ENCODE results near the gene PLSCR2. TPM values are rescaled to one million over a fixed set of nuclear protein-coding genes. Genes with fewer than 3 reads are reported as not detected.

Gene PLSCR2
- total and polyA plus RNA-seq, 7 donors, result not detected

GRCh38 chr3:146496726-146497125, 27.4 kb upstream of the PLSCR2 start:
- ATAC-seq (no peak), DNase-seq (no peak)
- Histone ChIP-seq H3K9me3 (no peaks in the 10 kb centered on the region), H3K27ac (no peak overlapping the region), H3K36me3 (ENCODE audit: insufficient read depth in 1 of 2, low read depth in 1 of 2) (no peaks in the 10 kb centered on the region), H3K4me1 (no peaks in the 10 kb centered on the region), H3K4me3 (no peak overlapping the region), H3K27me3 (ENCODE audit: insufficient read depth in 3 of 3, low read length in 2 of 3) (peaks cover 0 to 2% (median 0%) of the 10 kb centered on the region in 3 donors)
- WGBS, 3 donors, result 0 to 88% (median 51%) methylated on average over 1 of the region's 1 CpG
- no peak for TF ChIP-seq CTCF (IDR thresholded peaks at IDR 0.05)
- intact Hi-C loops (cut with DNase I), result no loop called here

DNA sequence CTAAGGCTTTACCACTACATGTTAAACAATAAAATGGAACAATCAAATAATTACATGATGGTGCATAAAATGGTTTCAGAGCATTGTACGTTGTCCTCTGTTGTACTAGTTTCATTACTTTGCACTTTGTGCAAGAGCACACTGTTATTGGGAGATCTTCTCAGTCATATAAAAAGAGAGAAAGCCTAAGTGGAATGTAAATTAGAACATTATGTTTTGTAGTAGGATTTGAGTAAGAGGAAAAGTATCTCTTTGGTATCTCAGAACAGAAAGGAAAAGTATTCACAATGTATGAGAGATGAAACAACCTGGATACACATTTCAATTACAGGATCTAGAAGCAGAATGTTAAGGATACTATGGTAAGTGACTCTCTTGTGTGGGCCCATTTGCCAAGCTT, 26.9 kb upstream of the PLSCR2 start:
- Histone ChIP-seq H3K4me1 (no peaks in the 10 kb centered on the region), H3K27ac (no peak overlapping the region), H3K9me3 (no peaks in the 10 kb centered on the region), H3K36me3 (ENCODE audit: insufficient read depth in 1 of 2, low read depth in 1 of 2) (no peaks in the 10 kb centered on the region), H3K4me3 (no peak overlapping the region), H3K27me3 (ENCODE audit: insufficient read depth in 3 of 3, low read length in 2 of 3) (peaks cover 0 to 2% (median 0%) of the 10 kb centered on the region in 3 donors)
- 0 to 91% (median 46%) methylated on average over 1 of the region's 1 CpG for WGBS, 3 donors
- intact Hi-C loops (cut with DNase I), result no loop called here
- DNase-seq (no peak), ATAC-seq (no peak)
- no peak for TF ChIP-seq CTCF (IDR thresholded peaks at IDR 0.05)

GRCh38 chr3:146493761-146494160, 24.4 kb upstream of the PLSCR2 start:
- DNase-seq (no peak), ATAC-seq (no peak)
- Histone ChIP-seq H3K27me3 (ENCODE audit: insufficient read depth in 3 of 3, low read length in 2 of 3) (peaks cover 0 to 2% (median 0%) of the 10 kb centered on the region in 3 donors), H3K4me1 (no peaks in the 10 kb centered on the region), H3K9me3 (no peaks in the 10 kb centered on the region), H3K4me3 (no peak overlapping the region), H3K27ac (no peak overlapping the region), H3K36me3 (ENCODE audit: insufficient read depth in 1 of 2, low read depth in 1 of 2) (no peaks in the 10 kb centered on the region)
- intact Hi-C loops (cut with DNase I), result no loop called here
- TF ChIP-seq CTCF (IDR thresholded peaks at IDR 0.05), result no peak
- WGBS, 3 donors, result 62 to 75% (median 71%) methylated on average over 2 of the region's 2 CpGs

DNA sequence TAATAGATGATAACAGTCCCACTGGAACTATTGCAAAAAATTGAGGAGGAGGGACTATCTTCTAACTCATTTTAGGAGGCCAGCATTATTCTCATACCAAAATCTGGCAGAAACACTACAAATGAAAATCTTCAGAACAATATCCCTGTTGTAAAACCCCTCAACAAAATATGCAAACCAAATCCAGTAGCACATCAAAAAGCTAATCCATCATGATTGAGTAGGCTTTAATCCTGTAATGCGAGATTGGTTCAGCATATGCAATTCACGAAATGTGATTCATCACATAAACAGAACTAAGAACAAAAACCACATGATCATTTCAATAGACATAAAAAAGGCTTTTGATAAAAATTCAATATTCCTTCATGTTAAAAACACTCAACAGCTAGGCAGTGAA, 23.9 kb upstream of the PLSCR2 start:
- intact Hi-C loops (cut with DNase I), result no loop called here
- TF ChIP-seq CTCF (IDR thresholded peaks at IDR 0.05), result no peak
- WGBS, 3 donors, result 32 to 49% (median 40%) methylated on average over 2 of the region's 2 CpGs

GRCh38 chr3:146491303-146491702, 21.9 kb upstream of the PLSCR2 start:
- DNase-seq, result no peak
- Histone ChIP-seq H3K27me3 (ENCODE audit: insufficient read depth in 3 of 3, low read length in 2 of 3) (peaks cover 0 to 2% (median 0%) of the 10 kb centered on the region in 3 donors), H3K27ac (no peak overlapping the region), H3K4me1 (no peaks in the 10 kb centered on the region), H3K36me3 (ENCODE audit: insufficient read depth in 1 of 2, low read depth in 1 of 2) (no peaks in the 10 kb centered on the region), H3K4me3 (no peak overlapping the region), H3K9me3 (peaks cover 6% of the 10 kb centered on the region)
- intact Hi-C loops (cut with DNase I), result no loop called here
- no peak for TF ChIP-seq CTCF (IDR thresholded peaks at IDR 0.05)
- 46 to 90% (median 71%) methylated on average over 2 of the region's 2 CpGs for WGBS, 3 donors
- no peak for ATAC-seq

More for the DNA sequence above, 23.9 kb upstream of the PLSCR2 start:
- no peak overlapping the region for H3K4me3 ChIP-seq
- no peaks in the 10 kb centered on the region for H3K36me3 ChIP-seq (ENCODE audit: insufficient read depth in 1 of 2, low read depth in 1 of 2)
- H3K27ac ChIP-seq, result no peak overlapping the region
- ATAC-seq (no peak), DNase-seq (no peak)
- no peaks in the 10 kb centered on the region for H3K9me3 ChIP-seq
- H3K4me1 ChIP-seq, result no peaks in the 10 kb centered on the region
- H3K27me3 ChIP-seq (ENCODE audit: insufficient read depth in 3 of 3, low read length in 2 of 3), result peaks cover 0 to 2% (median 0%) of the 10 kb centered on the region in 3 donors

Measured in psoas muscle (tissue), 8 donors.